ENCODE measurements around the gene CCDC102A. TPM values are rescaled to one million over a fixed set of nuclear protein-coding genes. Genes with fewer than 3 reads are reported as not detected.
A peak's percentile ranks its signal among the peaks of the same experiment; 100 is the strongest.

Gene CCDC102A
- polyA plus RNA-seq, 1 donor, result 12.2 TPM

DNA sequence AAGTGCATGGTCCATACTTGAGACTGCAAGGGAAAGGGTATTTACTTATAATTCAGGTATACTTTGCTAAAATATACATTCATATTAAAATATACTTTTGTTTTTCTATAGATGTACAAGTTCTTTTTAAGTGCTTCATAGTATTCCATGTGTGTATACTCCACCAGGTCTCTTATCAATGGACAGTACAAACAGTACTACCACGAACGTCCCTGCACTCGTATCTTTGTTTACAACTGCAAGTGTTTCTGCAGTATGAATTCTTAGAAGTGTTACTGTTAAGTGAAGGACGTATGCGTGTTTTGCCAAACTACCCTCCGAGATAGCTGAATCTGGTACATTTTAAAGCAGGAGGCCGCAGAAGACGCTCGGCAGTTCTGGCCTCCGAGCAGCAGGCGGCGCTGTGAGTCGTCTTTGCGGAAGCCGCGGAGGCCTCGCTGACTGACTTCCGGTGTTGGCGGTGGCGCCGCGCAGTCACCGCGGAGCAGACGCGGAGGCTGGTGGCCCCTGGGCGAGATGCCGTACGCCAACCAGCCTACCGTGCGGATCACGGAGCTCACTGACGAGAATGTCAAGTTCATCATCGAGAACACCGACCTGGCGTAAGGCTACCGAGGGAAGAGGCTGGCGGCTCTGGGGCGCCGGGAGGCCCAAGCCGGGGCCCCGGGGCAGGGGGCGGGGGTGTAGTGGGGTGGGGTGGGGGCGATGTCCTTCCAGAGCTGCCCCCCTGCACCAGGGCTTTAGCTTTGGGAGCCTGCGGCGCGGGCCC, 74.0 kb downstream of the CCDC102A start, which contains the start of gene POLR2C:
Gene POLR2C (plus strand): TSS at position 471 of the 769 bp plus-strand sequence. CDS start 46 bp downstream, at position 517.
- DNase-seq (ENCODE audit: low read depth), result peak; percentile 56

Other genes starting within 250 kb of the CCDC102A start
- gene CCL22, start 177.8 kb downstream of the CCDC102A start, polyA plus RNA-seq (ENCODE audit: insufficient read length), result 0.24 TPM
- 5.6 TPM for gene CX3CL1, start 164.1 kb downstream of the CCDC102A start, polyA plus RNA-seq (ENCODE audit: insufficient read length)
- not detected for gene CCL17, start 131.8 kb downstream of the CCDC102A start, polyA plus RNA-seq (ENCODE audit: insufficient read length)
- 65.4 TPM for gene CIAPIN1, start 89.2 kb downstream of the CCDC102A start, polyA plus RNA-seq (ENCODE audit: insufficient read length)
- 76.5 TPM for gene COQ9, start 89.1 kb downstream of the CCDC102A start, polyA plus RNA-seq (ENCODE audit: insufficient read length)
- 44.2 TPM for gene POLR2C, start 73.9 kb downstream of the CCDC102A start, polyA plus RNA-seq (ENCODE audit: insufficient read length)
- 8.4 TPM for gene DOK4, start 50.1 kb downstream of the CCDC102A start, polyA plus RNA-seq (ENCODE audit: insufficient read length)
- 1.7 TPM for gene ADGRG5, start 6.1 kb upstream of the CCDC102A start, polyA plus RNA-seq (ENCODE audit: insufficient read length)
- gene ADGRG1, start 92.1 kb upstream of the CCDC102A start, polyA plus RNA-seq (ENCODE audit: insufficient read length), result 5.8 TPM
- gene ADGRG3, start 131.7 kb upstream of the CCDC102A start, polyA plus RNA-seq (ENCODE audit: insufficient read length), result 0.29 TPM
- gene DRC7, start 158.2 kb upstream of the CCDC102A start, polyA plus RNA-seq (ENCODE audit: insufficient read length), result 0.28 TPM
- 44.6 TPM for gene KATNB1, start 199.2 kb upstream of the CCDC102A start, polyA plus RNA-seq (ENCODE audit: insufficient read length)